ENCODE data around the gene SLC30A7.
A peak's percentile ranks its signal among the peaks of the same experiment; 100 is the strongest.

Gene SLC30A7

GRCh38 chr1:101017448-101017847 is 121.6 kb downstream of the SLC30A7 start:
- WGBS: no CpG with 5 or more reads among the region's 1 CpG
- no peak overlapping the region for H3K23ac ChIP-seq (ENCODE audit: low read length in 2 of 2)
- H2BK15ac ChIP-seq (ENCODE audit: low read depth, poor library complexity, severe bottlenecking): no peak overlapping the region
- H2BK5ac ChIP-seq (ENCODE audit: low read depth, low read length, poor library complexity, severe bottlenecking): no peak overlapping the region
- H3K9me3 ChIP-seq (ENCODE audit: control insufficient read depth, low read length): no peaks in the 10 kb centered on the region
- H3K14ac ChIP-seq (ENCODE audit: low read length in 2 of 2): no peak overlapping the region
- no peak overlapping the region for H4K8ac ChIP-seq (ENCODE audit: low read length)
- no peak overlapping the region for H2BK120ac ChIP-seq (ENCODE audit: low read depth, low read length)
- no peak overlapping the region for H3K4ac ChIP-seq (ENCODE audit: low read depth in 1 of 2, low read length in 2 of 2)
- no peak overlapping the region for H2AFZ ChIP-seq (ENCODE audit: low read depth, low read length)
- H3K27me3 ChIP-seq (ENCODE audit: control insufficient read depth in 1 of 2, insufficient read depth in 1 of 2, low read length in 2 of 2): no peaks in the 10 kb centered on the region
- peaks cover 0 to 65% of the 10 kb centered on the region in 2 experiments for H3K36me3 ChIP-seq (ENCODE audit: control insufficient read depth in 1 of 2, insufficient read depth in 2 of 2, low read depth in 1 of 2, low read length in 2 of 2)
- no peak overlapping the region for H3K4me2 ChIP-seq (ENCODE audit: low read length, poor library complexity, severe bottlenecking)
- no peak overlapping the region for H3K27ac ChIP-seq (ENCODE audit: low read length, poor library complexity, severe bottlenecking)
- H2BK12ac ChIP-seq (ENCODE audit: low read length in 2 of 2): no peak overlapping the region
- H3K9ac ChIP-seq (ENCODE audit: low read length): no peak overlapping the region
- no peak overlapping the region for H3K18ac ChIP-seq (ENCODE audit: low read depth in 1 of 2, low read length in 2 of 2)
- H4K91ac ChIP-seq (ENCODE audit: low read length): no peak overlapping the region
- no peak overlapping the region for H3K4me3 ChIP-seq (ENCODE audit: insufficient read depth in 1 of 2, low read depth in 1 of 2, low read length in 2 of 2)
- H2AK5ac ChIP-seq (ENCODE audit: low read length, severe bottlenecking): no peak overlapping the region
- H3K79me1 ChIP-seq (replicated peaks; ENCODE audit: low read length, poor library complexity, severe bottlenecking): peaks cover 6% of the 10 kb centered on the region
- H3K4me1 ChIP-seq (ENCODE audit: control insufficient read depth, insufficient read depth, low read depth, low read length): no peaks in the 10 kb centered on the region
- no peak for DNase-seq

DNA sequence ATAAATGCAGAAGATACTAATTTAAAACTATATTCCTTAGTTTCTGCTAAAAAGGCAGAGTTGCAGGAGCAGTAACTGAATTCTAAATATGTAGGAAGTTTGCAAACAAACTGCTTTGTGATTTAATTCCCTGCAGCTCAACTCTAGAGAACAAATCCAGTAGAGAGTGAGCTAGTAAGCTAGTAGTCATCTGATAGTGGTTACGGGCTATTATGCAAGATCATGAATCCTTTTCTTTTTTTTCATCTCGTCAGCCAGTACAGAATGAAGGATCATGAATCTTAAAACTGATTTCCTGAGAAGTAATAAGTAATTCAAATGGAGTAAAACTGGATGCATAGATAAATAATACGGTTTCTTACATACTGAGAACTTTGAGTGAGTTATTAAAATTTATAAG is 126.4 kb downstream of the SLC30A7 start:
- Histone ChIP-seq H3K4me3 (ENCODE audit: insufficient read depth in 1 of 2, low read depth in 1 of 2, low read length in 2 of 2) (no peak overlapping the region), H4K91ac (ENCODE audit: low read length) (no peak overlapping the region), H3K27ac (ENCODE audit: low read length, poor library complexity, severe bottlenecking) (no peak overlapping the region), H2BK5ac (ENCODE audit: low read depth, low read length, poor library complexity, severe bottlenecking) (no peak overlapping the region), H3K18ac (ENCODE audit: low read depth in 1 of 2, low read length in 2 of 2) (no peak overlapping the region), H3K9ac (ENCODE audit: low read length) (peak overlapping the region; percentile 33), H2BK15ac (ENCODE audit: low read depth, poor library complexity, severe bottlenecking) (no peak overlapping the region), H3K36me3 (ENCODE audit: control insufficient read depth in 1 of 2, insufficient read depth in 2 of 2, low read depth in 1 of 2, low read length in 2 of 2) (peaks cover 0 to 34% of the 10 kb centered on the region in 2 experiments), H3K23ac (ENCODE audit: low read length in 2 of 2) (no peak overlapping the region), H3K4me2 (ENCODE audit: low read length, poor library complexity, severe bottlenecking) (no peak overlapping the region), H3K79me1 (replicated peaks; ENCODE audit: low read length, poor library complexity, severe bottlenecking) (peaks cover 13% of the 10 kb centered on the region), H2BK120ac (ENCODE audit: low read depth, low read length) (no peak overlapping the region), H3K9me3 (ENCODE audit: control insufficient read depth, low read length) (no peaks in the 10 kb centered on the region), H2AK5ac (ENCODE audit: low read length, severe bottlenecking) (no peak overlapping the region), H3K4me1 (ENCODE audit: control insufficient read depth, insufficient read depth, low read depth, low read length) (peaks cover 3% of the 10 kb centered on the region), H3K14ac (ENCODE audit: low read length in 2 of 2) (no peak overlapping the region), H2BK12ac (ENCODE audit: low read length in 2 of 2) (no peak overlapping the region), H4K8ac (ENCODE audit: low read length) (no peak overlapping the region), H2AFZ (ENCODE audit: low read depth, low read length) (no peak overlapping the region), H3K27me3 (ENCODE audit: control insufficient read depth in 1 of 2, insufficient read depth in 1 of 2, low read length in 2 of 2) (no peaks in the 10 kb centered on the region), H3K4ac (ENCODE audit: low read depth in 1 of 2, low read length in 2 of 2) (no peak overlapping the region)
- WGBS: 100% methylated on average over 1 of the region's 3 CpGs
- peak; percentile 43 for DNase-seq

DNA sequence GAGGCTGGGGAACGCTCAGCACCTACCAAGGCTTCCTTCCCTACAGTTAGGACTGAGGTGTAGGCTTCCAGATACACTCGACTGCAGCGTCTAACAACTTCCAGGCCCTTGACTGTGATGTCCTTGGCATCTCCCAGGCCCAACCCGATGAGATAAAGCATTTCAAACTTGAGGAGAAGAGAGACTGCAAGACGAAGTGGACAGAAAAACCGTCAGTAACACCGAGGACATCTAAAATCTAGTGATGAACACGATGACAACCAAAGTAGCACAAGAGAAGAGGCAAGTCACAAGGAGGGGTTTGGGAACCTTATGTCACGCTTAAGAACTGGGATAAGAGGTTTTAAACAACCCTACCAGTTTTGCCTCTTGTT is 129.4 kb downstream of the SLC30A7 start:
- Histone ChIP-seq H3K4me3 (ENCODE audit: insufficient read depth in 1 of 2, low read depth in 1 of 2, low read length in 2 of 2) (peak overlapping the region; percentile 77 to 86), H3K14ac (ENCODE audit: low read length in 2 of 2) (no peak overlapping the region), H3K18ac (ENCODE audit: low read depth in 1 of 2, low read length in 2 of 2) (peak overlapping the region in 1 of 2 experiments; percentile 16), H2BK15ac (ENCODE audit: low read depth, poor library complexity, severe bottlenecking) (no peak overlapping the region), H3K23ac (ENCODE audit: low read length in 2 of 2) (no peak overlapping the region), H3K4me2 (ENCODE audit: low read length, poor library complexity, severe bottlenecking) (peak overlapping the region; percentile 89), H3K4me1 (ENCODE audit: control insufficient read depth, insufficient read depth, low read depth, low read length) (peaks cover 3% of the 10 kb centered on the region), H2AK5ac (ENCODE audit: low read length, severe bottlenecking) (no peak overlapping the region), H3K9me3 (ENCODE audit: control insufficient read depth, low read length) (no peaks in the 10 kb centered on the region), H3K36me3 (ENCODE audit: control insufficient read depth in 1 of 2, insufficient read depth in 2 of 2, low read depth in 1 of 2, low read length in 2 of 2) (peaks cover 0 to 12% of the 10 kb centered on the region in 2 experiments), H2BK12ac (ENCODE audit: low read length in 2 of 2) (no peak overlapping the region), H3K4ac (ENCODE audit: low read depth in 1 of 2, low read length in 2 of 2) (peak overlapping the region in 1 of 2 experiments; percentile 5), H4K8ac (ENCODE audit: low read length) (peak overlapping the region; percentile 72), H3K9ac (ENCODE audit: low read length) (peak overlapping the region; percentile 89), H3K27me3 (ENCODE audit: control insufficient read depth in 1 of 2, insufficient read depth in 1 of 2, low read length in 2 of 2) (no peaks in the 10 kb centered on the region), H2BK5ac (ENCODE audit: low read depth, low read length, poor library complexity, severe bottlenecking) (no peak overlapping the region), H3K27ac (ENCODE audit: low read length, poor library complexity, severe bottlenecking) (peak overlapping the region; percentile 57), H2AFZ (ENCODE audit: low read depth, low read length) (no peak overlapping the region), H3K79me1 (replicated peaks; ENCODE audit: low read length, poor library complexity, severe bottlenecking) (peaks cover 18% of the 10 kb centered on the region), H2BK120ac (ENCODE audit: low read depth, low read length) (no peak overlapping the region), H4K91ac (ENCODE audit: low read length) (no peak overlapping the region)
- no peak for DNase-seq
- WGBS: 7% methylated on average over 7 of the region's 9 CpGs

DNA sequence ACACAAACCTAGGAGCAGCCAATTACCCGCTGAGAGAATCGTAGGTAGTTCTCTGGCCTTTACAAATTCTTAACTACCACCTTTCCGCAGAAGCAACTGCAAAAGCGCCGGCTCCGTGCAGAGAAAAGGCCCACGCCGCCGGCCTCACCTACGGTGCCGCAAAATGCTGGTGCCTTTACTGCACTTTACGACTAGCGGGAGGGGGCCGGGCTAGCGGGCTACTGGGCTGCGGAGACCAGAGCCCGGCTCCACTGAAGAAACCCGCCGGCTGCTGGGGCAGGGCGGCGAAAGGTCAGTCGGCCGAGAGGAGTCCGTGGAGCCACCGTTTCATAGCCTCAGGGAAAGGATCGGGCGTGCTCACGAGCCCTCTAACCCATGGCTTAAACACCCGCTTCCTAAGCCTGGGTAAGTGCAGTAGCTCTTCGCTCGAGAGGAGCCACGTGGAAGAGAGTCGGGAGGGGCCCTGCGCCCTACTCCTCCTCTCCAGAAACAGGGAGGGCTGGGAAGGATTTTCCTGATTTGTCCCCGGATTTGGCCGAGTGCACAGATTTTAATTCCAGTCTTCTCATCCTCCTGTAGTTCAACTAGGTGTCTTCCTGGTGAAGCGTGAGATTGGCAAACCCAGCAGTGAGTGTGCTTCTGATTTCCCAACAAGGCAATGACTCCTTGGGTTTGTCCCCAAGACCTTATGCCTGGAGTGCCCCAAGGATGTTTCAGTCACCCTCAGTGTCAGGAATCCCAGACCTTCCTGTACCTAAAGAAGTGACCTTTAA is 130.0 kb downstream of the SLC30A7 start, which contains the start of gene DPH5:
Gene DPH5, minus strand, starts transcription at position 128 of the 773 bp plus-strand sequence. CDS start 341 bp downstream, outside the sequence.
- peak; percentile 95 for DNase-seq

More for the DNA sequence above, 130.0 kb downstream of the SLC30A7 start, which contains the start of gene DPH5:
- Histone ChIP-seq H4K91ac (ENCODE audit: low read length) (peak within 1 kb of the TSS; percentile 94), H3K79me1 (replicated peaks; ENCODE audit: low read length, poor library complexity, severe bottlenecking) (peaks cover 20% of the 10 kb centered on the region), H3K4me1 (ENCODE audit: control insufficient read depth, insufficient read depth, low read depth, low read length) (peaks cover 3% of the 10 kb centered on the region), H3K4me2 (ENCODE audit: low read length, poor library complexity, severe bottlenecking) (peak within 1 kb of the TSS; percentile 89), H3K9ac (ENCODE audit: low read length) (peak within 1 kb of the TSS; percentile 89), H3K4me3 (ENCODE audit: insufficient read depth in 1 of 2, low read depth in 1 of 2, low read length in 2 of 2) (peak within 1 kb of the TSS; percentile 77 to 86), H3K18ac (ENCODE audit: low read depth in 1 of 2, low read length in 2 of 2) (peak within 1 kb of the TSS; percentile 82 to 96), H3K36me3 (ENCODE audit: control insufficient read depth in 1 of 2, insufficient read depth in 2 of 2, low read depth in 1 of 2, low read length in 2 of 2) (peaks cover 0 to 7% of the 10 kb centered on the region in 2 experiments), H2BK5ac (ENCODE audit: low read depth, low read length, poor library complexity, severe bottlenecking) (no peak within 1 kb of the TSS), H3K23ac (ENCODE audit: low read length in 2 of 2) (no peak within 1 kb of the TSS), H4K8ac (ENCODE audit: low read length) (peak within 1 kb of the TSS; percentile 97), H2BK120ac (ENCODE audit: low read depth, low read length) (peak within 1 kb of the TSS; percentile 73), H3K4ac (ENCODE audit: low read depth in 1 of 2, low read length in 2 of 2) (peak within 1 kb of the TSS; percentile 69 to 86), H3K27ac (ENCODE audit: low read length, poor library complexity, severe bottlenecking) (peak within 1 kb of the TSS; percentile 86), H2AFZ (ENCODE audit: low read depth, low read length) (no peak within 1 kb of the TSS), H3K9me3 (ENCODE audit: control insufficient read depth, low read length) (no peaks in the 10 kb centered on the region), H2BK15ac (ENCODE audit: low read depth, poor library complexity, severe bottlenecking) (peak within 1 kb of the TSS; percentile 67), H2BK12ac (ENCODE audit: low read length in 2 of 2) (no peak within 1 kb of the TSS), H2AK5ac (ENCODE audit: low read length, severe bottlenecking) (peak within 1 kb of the TSS; percentile 53), H3K27me3 (ENCODE audit: control insufficient read depth in 1 of 2, insufficient read depth in 1 of 2, low read length in 2 of 2) (no peaks in the 10 kb centered on the region), H3K14ac (ENCODE audit: low read length in 2 of 2) (peak within 1 kb of the TSS in 1 of 2 experiments; percentile 73)
- under 1% methylated on average over 35 of the region's 37 CpGs for WGBS

Measured in mesenchymal stem cell (in vitro differentiated cells and primary cell).